GM12801 (cell line): ENCODE results near the gene UCK1.

Source experiments
- TF ChIP-seq, protein P1 (sequence below): IDR thresholded peaks from one replicate; pipeline ENCODE4 v1.5.1; 2011; ENCODE audit warnings: control low read depth; ENCODE audit not compliant: insufficient read length; ENCODE audit errors: extremely low read depth

Gene UCK1

GRCh38 chr9:131481441-131482342 lies 49.4 kb downstream of the UCK1 start:
- TF ChIP-seq, protein P1, sequence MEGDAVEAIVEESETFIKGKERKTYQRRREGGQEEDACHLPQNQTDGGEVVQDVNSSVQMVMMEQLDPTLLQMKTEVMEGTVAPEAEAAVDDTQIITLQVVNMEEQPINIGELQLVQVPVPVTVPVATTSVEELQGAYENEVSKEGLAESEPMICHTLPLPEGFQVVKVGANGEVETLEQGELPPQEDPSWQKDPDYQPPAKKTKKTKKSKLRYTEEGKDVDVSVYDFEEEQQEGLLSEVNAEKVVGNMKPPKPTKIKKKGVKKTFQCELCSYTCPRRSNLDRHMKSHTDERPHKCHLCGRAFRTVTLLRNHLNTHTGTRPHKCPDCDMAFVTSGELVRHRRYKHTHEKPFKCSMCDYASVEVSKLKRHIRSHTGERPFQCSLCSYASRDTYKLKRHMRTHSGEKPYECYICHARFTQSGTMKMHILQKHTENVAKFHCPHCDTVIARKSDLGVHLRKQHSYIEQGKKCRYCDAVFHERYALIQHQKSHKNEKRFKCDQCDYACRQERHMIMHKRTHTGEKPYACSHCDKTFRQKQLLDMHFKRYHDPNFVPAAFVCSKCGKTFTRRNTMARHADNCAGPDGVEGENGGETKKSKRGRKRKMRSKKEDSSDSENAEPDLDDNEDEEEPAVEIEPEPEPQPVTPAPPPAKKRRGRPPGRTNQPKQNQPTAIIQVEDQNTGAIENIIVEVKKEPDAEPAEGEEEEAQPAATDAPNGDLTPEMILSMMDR, result no peak

- TF ChIP-seq, protein P1, result no peak
Observed at GRCh38 chr9:131480258-131480657, 50.8 kb downstream of the UCK1 start.

DNA sequence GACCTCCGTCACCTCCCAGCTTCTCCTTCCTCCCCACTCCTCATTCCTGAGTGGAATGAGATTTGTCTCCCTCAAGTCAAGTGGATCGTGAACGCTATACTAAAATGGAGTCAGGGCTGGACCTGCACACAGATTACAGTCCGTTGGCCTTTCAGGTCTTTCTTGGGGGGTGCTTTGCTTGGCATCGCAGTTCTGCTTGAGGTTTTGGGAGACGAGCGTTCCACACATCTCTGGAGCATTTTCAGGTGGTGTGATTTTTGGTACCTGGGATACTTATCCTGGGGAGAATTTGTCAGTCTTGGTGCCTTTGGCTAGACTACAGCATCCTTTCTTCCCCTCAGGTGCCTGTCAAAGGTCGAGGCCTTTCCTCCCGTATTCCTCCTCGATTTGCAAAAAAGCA lies 52.2 kb downstream of the UCK1 start:
- TF ChIP-seq, protein P1, result no peak

GRCh38 chr9:131478421-131478868 lies 52.6 kb downstream of the UCK1 start:
- TF ChIP-seq, protein P1, result no peak

- TF ChIP-seq, protein P1, result no peak
Observed at GRCh38 chr9:131477816-131478419, 53.1 kb downstream of the UCK1 start.

GRCh38 chr9:131477367-131477766 lies 53.7 kb downstream of the UCK1 start:
- TF ChIP-seq, protein P1, result no peak

DNA sequence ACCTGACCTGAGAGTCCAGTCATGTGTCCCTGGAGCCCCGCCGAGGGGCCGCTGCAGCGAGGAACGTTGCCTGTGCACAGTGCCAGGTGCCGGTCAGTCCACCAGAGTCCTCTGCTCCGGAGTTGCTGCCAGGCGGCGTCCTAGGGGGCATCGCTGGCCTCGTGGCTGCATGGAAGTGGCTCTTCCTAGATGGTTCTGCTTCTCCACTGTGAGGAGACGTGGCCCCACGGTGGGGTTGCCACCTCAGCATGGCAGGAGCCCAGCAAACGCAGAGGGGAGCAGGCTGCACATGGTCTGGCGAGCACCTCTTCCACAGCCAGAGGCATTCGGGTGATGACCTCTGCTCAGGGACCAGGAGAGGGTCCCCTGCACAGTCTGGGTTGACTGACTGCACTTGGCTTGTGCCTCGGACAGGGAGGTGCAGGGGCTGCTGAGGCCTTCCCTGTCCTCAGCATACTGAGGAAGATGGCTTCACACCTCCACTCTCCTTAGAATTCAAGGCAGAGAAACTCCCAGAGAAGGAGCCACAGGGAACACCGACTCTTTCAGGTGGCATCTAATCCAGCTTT lies 54.2 kb downstream of the UCK1 start:
- TF ChIP-seq, protein P1, result no peak
